Calu3 (cell line): ENCODE data around the gene DISP1. TPM values are rescaled to one million over a fixed set of nuclear protein-coding genes. Genes with fewer than 3 reads are reported as not detected.

Experiments used
- BruUV-seq: library from RNA; stranded (reverse); fragments of 400-500 nt; replicated peaks from 2 replicates; lab custom pipeline; 2021; lab: Mats Ljungman, UMichigan
- CTCF ChIA-PET: fragments of 300-600 bp; sonication (Branson Sonifier 250); formaldehyde crosslinking; loops from one replicate; lab custom pipeline; 2022; ENCODE audit warnings: antibody characterized with exemption; lab: Charles Lee
- DNase-seq: peaks from one replicate; pipeline ENCODE4 v3.0.0; 2022
- H3K27ac Mint-ChIP-seq: one replicate; pipeline ENCODE4 v1.8.0; 2022; ENCODE audit warnings: mixed read lengths; ENCODE audit not compliant: unreplicated experiment
- H3K27me3 Mint-ChIP-seq: one replicate; pipeline ENCODE4 v1.8.0; 2022; ENCODE audit warnings: mixed read lengths; ENCODE audit not compliant: unreplicated experiment
- H3K36me3 Mint-ChIP-seq: one replicate; pipeline ENCODE4 v1.8.0; 2022; ENCODE audit warnings: mild to moderate bottlenecking, moderate library complexity, mixed read lengths; ENCODE audit not compliant: insufficient read depth, unreplicated experiment
- H3K4me1 Mint-ChIP-seq: one replicate; pipeline ENCODE4 v1.8.0; 2022; ENCODE audit warnings: mild to moderate bottlenecking, low read depth, mixed read lengths; ENCODE audit not compliant: unreplicated experiment
- H3K4me3 Mint-ChIP-seq: one replicate; pipeline ENCODE4 v1.8.0; 2022; ENCODE audit warnings: mild to moderate bottlenecking, low read depth, moderate library complexity, mixed read lengths; ENCODE audit not compliant: unreplicated experiment
- H3K9me3 Mint-ChIP-seq: one replicate; pipeline ENCODE4 v1.8.0; 2022; ENCODE audit warnings: low read depth, mixed read lengths; ENCODE audit not compliant: unreplicated experiment
- CTCF ChIP-seq: fragments of 200-600 bp; IDR thresholded peaks from one replicate; pipeline ENCODE4 v1.8.0; 2022; ENCODE audit warnings: antibody characterized with exemption; ENCODE audit not compliant: unreplicated experiment
- intact Hi-C: fragments of 100-400 bp; cut with micrococcal nuclease; formaldehyde crosslinking; loops from one replicate; pipeline ENCODE4 v1.10.0; 2022; ENCODE audit not compliant: unreplicated experiment
- total RNA-seq: library from RNA; stranded (reverse); gene quantifications from 2 replicates; pipeline ENCODE4 v1.2.3, GENCODE V29; 2022

The DISP1 gene
- total RNA-seq, 1 experiment from 2014 or later, result 2.9 TPM

GRCh38 chr1:222818171-222818570 lies 3.3 kb downstream of the DISP1 start:
- Mint-ChIP-seq H3K27ac (no peak overlapping the region), H3K9me3 (no peaks in the 10 kb centered on the region), H3K4me1 (peaks cover 25% of the 10 kb centered on the region), H3K27me3 (no peaks in the 10 kb centered on the region), H3K4me3 (no peak overlapping the region), H3K36me3 (peaks cover 19% of the 10 kb centered on the region)
- no peak for TF ChIP-seq CTCF
- intact Hi-C loops, result no loop called here
- CTCF ChIA-PET, result no interaction called here
- no TSS peak for BruUV-seq
- DNase-seq, result no peak

- Mint-ChIP-seq H3K9me3 (no peaks in the 10 kb centered on the region), H3K27ac (no peak overlapping the region), H3K4me1 (peaks cover 14% of the 10 kb centered on the region), H3K4me3 (no peak overlapping the region), H3K36me3 (peaks cover 6% of the 10 kb centered on the region), H3K27me3 (no peaks in the 10 kb centered on the region)
- CTCF ChIA-PET, result no interaction called here
- no peak for DNase-seq
- intact Hi-C loops, result no loop called here
- BruUV-seq, result no TSS peak
- TF ChIP-seq CTCF, result no peak
Measured at GRCh38 chr1:222820171-222820712, 5.4 kb downstream of the DISP1 start.

GRCh38 chr1:222821239-222821638 lies 6.4 kb downstream of the DISP1 start:
- CTCF ChIA-PET, result no interaction called here
- Mint-ChIP-seq H3K9me3 (no peaks in the 10 kb centered on the region), H3K36me3 (no peaks in the 10 kb centered on the region), H3K4me1 (peaks cover 14% of the 10 kb centered on the region), H3K4me3 (no peak overlapping the region), H3K27me3 (no peaks in the 10 kb centered on the region), H3K27ac (no peak overlapping the region)
- no TSS peak for BruUV-seq
- intact Hi-C loops, result no loop called here
- no peak for DNase-seq
- no peak for TF ChIP-seq CTCF

GRCh38 chr1:222823695-222824094 lies 8.9 kb downstream of the DISP1 start:
- no TSS peak for BruUV-seq
- H3K27me3 Mint-ChIP-seq, result no peaks in the 10 kb centered on the region
- intact Hi-C loops, result no loop called here
- H3K36me3 Mint-ChIP-seq, result no peaks in the 10 kb centered on the region
- no peak for DNase-seq
- CTCF ChIA-PET, result interaction anchor here (0.6 kb wide), 1 partner anchor 80 kb away, joined by 3 read pairs; no protein-coding TSS in a partner anchor
- H3K4me1 Mint-ChIP-seq, result no peaks in the 10 kb centered on the region
- no peak for TF ChIP-seq CTCF
- no peak overlapping the region for H3K27ac Mint-ChIP-seq
- no peak overlapping the region for H3K4me3 Mint-ChIP-seq
- no peaks in the 10 kb centered on the region for H3K9me3 Mint-ChIP-seq
